ENCODE measurements around the gene TTLL11. TPM values are rescaled to one million over a fixed set of nuclear protein-coding genes. Genes with fewer than 3 reads are reported as not detected.

The TTLL11 gene
- total and polyA plus RNA-seq, 4 donors: 1.4 to 4.5 (median 3.6) TPM

DNA sequence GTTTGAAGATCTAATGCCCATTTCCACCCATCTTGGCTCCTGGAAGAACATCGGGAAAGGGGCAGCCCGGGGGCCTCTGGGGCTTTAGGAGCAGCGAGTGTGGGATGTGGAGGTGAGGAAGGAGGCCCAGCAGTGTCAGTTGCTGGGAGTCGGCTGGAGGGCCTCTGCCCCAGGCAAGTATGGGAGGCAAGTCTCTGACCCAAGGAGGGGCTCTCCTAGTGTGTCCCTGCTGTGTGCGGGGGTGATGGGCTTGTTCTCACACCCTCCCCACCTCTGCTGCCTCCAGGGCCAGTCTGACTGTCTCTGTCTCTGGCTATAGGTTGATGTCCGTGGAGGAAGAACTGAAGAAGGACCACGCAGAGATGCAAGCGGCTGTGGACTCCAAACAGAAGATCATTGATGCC is 312.0 kb downstream of the TTLL11 start:
- H3K27ac ChIP-seq (ENCODE audit: low read depth in 1 of 2, low read length in 2 of 2): no peak overlapping the region
- H3K36me3 ChIP-seq (ENCODE audit: control insufficient read depth in 4 of 4, insufficient read depth in 3 of 4, low read depth in 1 of 4, low read length in 3 of 4): peaks cover 0 to 26% (median 5%) of the 10 kb centered on the region in 4 donors
- H3K4me1 ChIP-seq (ENCODE audit: control insufficient read depth in 4 of 4, insufficient read depth in 4 of 4, low read length in 3 of 4): peaks cover 0 to 8% (median 6%) of the 10 kb centered on the region in 4 donors
- no peaks in the 10 kb centered on the region for H3K9me3 ChIP-seq (ENCODE audit: control insufficient read depth in 4 of 4, low read length in 3 of 4)
- WGBS: 97% methylated on average over 8 of the region's 8 CpGs
- TF ChIP-seq REST (IDR thresholded peaks at IDR 0.05) (no peak), HNF4A (conservative IDR thresholded peaks at IDR 0.05) (no peak), TAF1 (conservative IDR thresholded peaks at IDR 0.05) (no peak), GABPA (IDR thresholded peaks at IDR 0.05 in 1 of 2, conservative IDR thresholded peaks at IDR 0.05 in 1 of 2) (no peak), EGR1 (IDR thresholded peaks at IDR 0.05; ENCODE audit: low read depth in 2 of 2) (no peak), FOXA2 (IDR thresholded peaks at IDR 0.05) (no peak)
- TF ChIP-seq, protein P1, sequence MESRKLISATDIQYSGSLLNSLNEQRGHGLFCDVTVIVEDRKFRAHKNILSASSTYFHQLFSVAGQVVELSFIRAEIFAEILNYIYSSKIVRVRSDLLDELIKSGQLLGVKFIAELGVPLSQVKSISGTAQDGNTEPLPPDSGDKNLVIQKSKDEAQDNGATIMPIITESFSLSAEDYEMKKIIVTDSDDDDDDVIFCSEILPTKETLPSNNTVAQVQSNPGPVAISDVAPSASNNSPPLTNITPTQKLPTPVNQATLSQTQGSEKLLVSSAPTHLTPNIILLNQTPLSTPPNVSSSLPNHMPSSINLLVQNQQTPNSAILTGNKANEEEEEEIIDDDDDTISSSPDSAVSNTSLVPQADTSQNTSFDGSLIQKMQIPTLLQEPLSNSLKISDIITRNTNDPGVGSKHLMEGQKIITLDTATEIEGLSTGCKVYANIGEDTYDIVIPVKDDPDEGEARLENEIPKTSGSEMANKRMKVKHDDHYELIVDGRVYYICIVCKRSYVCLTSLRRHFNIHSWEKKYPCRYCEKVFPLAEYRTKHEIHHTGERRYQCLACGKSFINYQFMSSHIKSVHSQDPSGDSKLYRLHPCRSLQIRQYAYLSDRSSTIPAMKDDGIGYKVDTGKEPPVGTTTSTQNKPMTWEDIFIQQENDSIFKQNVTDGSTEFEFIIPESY (IDR thresholded peaks at IDR 0.05): no peak
- no peak for DNase-seq (ENCODE audit: low spot score)
- no peak overlapping the region for H3K9ac ChIP-seq (ENCODE audit: low read depth in 1 of 2, low read length in 2 of 2)
- no peak overlapping the region for H3K4me3 ChIP-seq (ENCODE audit: low read depth in 1 of 3, low read length in 3 of 3)
- H3K27me3 ChIP-seq (ENCODE audit: control insufficient read depth in 4 of 4, insufficient read depth in 4 of 4, low read length in 3 of 4): no peaks in the 10 kb centered on the region

DNA sequence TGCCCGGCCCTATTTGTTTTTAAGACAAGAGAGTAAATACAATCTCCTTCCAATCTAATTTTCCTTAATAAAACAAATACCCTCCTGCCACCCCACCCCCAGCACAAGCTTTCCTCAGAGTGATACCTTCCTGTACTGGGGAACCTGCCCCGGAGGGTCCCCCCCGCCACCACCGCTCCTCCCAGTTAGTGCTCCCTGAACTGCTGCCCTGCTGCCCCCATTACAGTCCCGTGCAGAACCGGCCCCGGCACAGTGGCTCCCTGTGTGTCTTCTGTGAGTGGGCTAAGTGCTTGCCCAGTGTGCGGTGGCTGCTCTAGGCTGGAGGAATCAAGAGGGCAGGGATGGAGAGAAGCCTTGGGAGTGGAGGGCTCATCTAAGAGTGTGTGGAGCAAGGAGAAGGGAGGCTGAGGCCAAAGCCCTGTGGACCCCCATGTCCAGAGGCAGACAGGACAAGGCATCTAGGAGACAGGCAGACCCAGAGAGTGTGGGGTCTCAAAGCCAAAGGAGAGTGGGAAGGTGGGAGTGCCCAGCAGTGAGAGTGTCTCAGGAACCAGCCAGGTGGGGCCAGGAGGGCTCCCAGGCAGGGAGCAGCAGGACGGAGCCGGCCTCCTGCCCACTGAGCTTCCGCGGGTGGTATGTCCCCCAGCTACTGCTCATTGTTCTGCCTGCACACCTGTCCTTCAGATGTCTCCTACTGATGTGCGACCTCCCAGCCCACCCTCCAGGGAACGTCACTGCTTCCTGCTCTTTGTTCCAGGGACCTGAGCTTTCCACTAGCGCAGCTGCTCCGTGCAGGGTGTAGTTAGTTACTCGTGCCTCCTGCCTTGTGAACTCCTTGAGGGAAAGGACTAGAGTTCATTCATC is 312.7 kb downstream of the TTLL11 start:
- TF ChIP-seq YY1 (IDR thresholded peaks at IDR 0.05): no peak
- no peak for TF ChIP-seq MAX (IDR thresholded peaks at IDR 0.05)
- TF ChIP-seq REST (IDR thresholded peaks at IDR 0.05): no peak
- no peak for TF ChIP-seq FOXA1 (IDR thresholded peaks at IDR 0.05)
- TF ChIP-seq FOXA2 (IDR thresholded peaks at IDR 0.05): no peak
- no peak for TF ChIP-seq SP1 (IDR thresholded peaks at IDR 0.05)
- DNase-seq (ENCODE audit: low spot score): no peak
- H3K27ac ChIP-seq (ENCODE audit: low read depth in 1 of 2, low read length in 2 of 2): no peak overlapping the region

More for the DNA sequence above, 312.7 kb downstream of the TTLL11 start:
- Histone ChIP-seq H3K9me3 (ENCODE audit: control insufficient read depth in 4 of 4, low read length in 3 of 4) (no peaks in the 10 kb centered on the region), H3K4me1 (ENCODE audit: control insufficient read depth in 4 of 4, insufficient read depth in 4 of 4, low read length in 3 of 4) (peaks cover 0 to 8% (median 6%) of the 10 kb centered on the region in 4 donors), H3K4me3 (ENCODE audit: low read depth in 1 of 3, low read length in 3 of 3) (no peak overlapping the region), H3K9ac (ENCODE audit: low read depth in 1 of 2, low read length in 2 of 2) (no peak overlapping the region), H3K36me3 (ENCODE audit: control insufficient read depth in 4 of 4, insufficient read depth in 3 of 4, low read depth in 1 of 4, low read length in 3 of 4) (peaks cover 0 to 31% (median 4%) of the 10 kb centered on the region in 4 donors), H3K27me3 (ENCODE audit: control insufficient read depth in 4 of 4, insufficient read depth in 4 of 4, low read length in 3 of 4) (no peaks in the 10 kb centered on the region)
- WGBS: 94% methylated on average over 17 of the region's 17 CpGs
